OCI-LY3 (cell line): ENCODE measurements around the gene ATP10D.

Experiments used
- H2AFZ ChIP-seq: fragments of 200-600, 300-600 bp; shearing (Covaris generic); 2 replicates; pipeline ENCODE4 v1.6.0; 2014; ENCODE audit warnings: antibody characterized with exemption, low read depth, low read length
- H3K27ac ChIP-seq: fragments of 200-600, 300-600 bp; sonication (generic); 2 replicates; pipeline ENCODE4 v1.5.1; 2014; ENCODE audit warnings: mild to moderate bottlenecking, low read length, moderate library complexity, mixed read lengths
- H3K27me3 ChIP-seq: fragments of 200-600, 300-600 bp; sonication (generic); 2 replicates; pipeline ENCODE4 v1.6.1; 2014; ENCODE audit warnings: low read depth, low read length, mixed read lengths
- H3K36me3 ChIP-seq: fragments of 200-600, 300-600 bp; sonication (generic); replicated peaks from 2 replicates; pipeline ENCODE3; 2014; ENCODE audit warnings: low read depth, low read length, mixed read lengths
- H3K4me1 ChIP-seq: fragments of 300-600, 200-600 bp; sonication (generic); 2 replicates; pipeline ENCODE4 v1.6.1; 2014; ENCODE audit warnings: low read length, mixed read lengths
- H3K4me2 ChIP-seq: fragments of 200-600, 300-600 bp; sonication (generic); 2 replicates; pipeline ENCODE4 v1.6.1; 2014; ENCODE audit warnings: low read length, mixed read lengths
- H3K4me3 ChIP-seq: fragments of 300-600, 200-600 bp; sonication (generic); 2 replicates; pipeline ENCODE4 v1.5.1; 2014; ENCODE audit warnings: antibody characterized with exemption, mild to moderate bottlenecking, low read length, moderate library complexity
- H3K79me2 ChIP-seq: fragments of 300-600, 200-600 bp; shearing (Covaris generic); 2 replicates; pipeline ENCODE4 v1.6.1; 2014; ENCODE audit warnings: mild to moderate bottlenecking, low read length, mixed read lengths
- H3K9ac ChIP-seq: fragments of 300-600, 200-600 bp; shearing (Covaris generic); 2 replicates; pipeline ENCODE4 v1.6.0; 2014; ENCODE audit warnings: mild to moderate bottlenecking, low read length, moderate library complexity
- H3K9me3 ChIP-seq: fragments of 200-600, 300-600 bp; shearing (Covaris generic); 2 replicates; pipeline ENCODE4 v1.6.1; 2014; ENCODE audit warnings: low read length, mixed read lengths; ENCODE audit not compliant: insufficient read depth
- H4K20me1 ChIP-seq: fragments of 200-600, 300-600 bp; sonication (generic); 2 replicates; pipeline ENCODE4 v1.6.1; 2016; ENCODE audit warnings: low read length, mixed read lengths; ENCODE audit not compliant: insufficient read depth
- CTCF ChIP-seq: fragments of 200-600, 300-600 bp; sonication (generic); IDR thresholded peaks from 2 replicates; pipeline ENCODE4 v1.5.1; 2014; ENCODE audit warnings: antibody characterized with exemption, low read length, low read depth
- EZH2phosphoT487 ChIP-seq: fragments of 200-600 bp; shearing (Covaris generic); IDR thresholded peaks from 2 replicates; pipeline ENCODE4 v1.6.1; 2018; ENCODE audit warnings: antibody characterized with exemption, mixed run types, low read depth

The ATP10D gene

GRCh38 chr4:47577779-47578553, 92.9 kb downstream of the ATP10D start:
- Histone ChIP-seq H3K9me3 (no peaks in the 10 kb centered on the region), H4K20me1 (0 out of 2 replicates have a peak, but pooled peaks cover 3% of the 10 kb centered on the region), H3K4me2 (no peak overlapping the region), H3K4me1 (no peaks in the 10 kb centered on the region), H3K36me3 (no peaks in the 10 kb centered on the region), H2AFZ (no peak overlapping the region), H3K9ac (no peak overlapping the region), H3K27ac (no peak overlapping the region), H3K27me3 (no peaks in the 10 kb centered on the region), H3K79me2 (no peaks in the 10 kb centered on the region), H3K4me3 (no peak overlapping the region)
- TF ChIP-seq EZH2phosphoT487 (no peak), CTCF (no peak)

- H3K27me3 ChIP-seq, result no peaks in the 10 kb centered on the region
- H3K9ac ChIP-seq, result no peak overlapping the region
- no peak overlapping the region for H3K27ac ChIP-seq
- H3K79me2 ChIP-seq, result no peaks in the 10 kb centered on the region
- H3K4me1 ChIP-seq, result peaks cover 6% of the 10 kb centered on the region
- H2AFZ ChIP-seq, result no peak overlapping the region
- no peaks in the 10 kb centered on the region for H3K36me3 ChIP-seq
- no peak for TF ChIP-seq EZH2phosphoT487
- no peak for TF ChIP-seq CTCF
- H3K4me2 ChIP-seq, result no peak overlapping the region
- 0 out of 2 replicates have a peak, but pooled peaks cover 3% of the 10 kb centered on the region for H4K20me1 ChIP-seq
- no peaks in the 10 kb centered on the region for H3K9me3 ChIP-seq
- H3K4me3 ChIP-seq, result no peak overlapping the region
Measured at GRCh38 chr4:47579235-47579634, 94.2 kb downstream of the ATP10D start.

- no peak overlapping the region for H3K4me2 ChIP-seq
Measured at GRCh38 chr4:47590325-47590724, 105.2 kb downstream of the ATP10D start.

More at GRCh38 chr4:47590325-47590724, 105.2 kb downstream of the ATP10D start:
- no peaks in the 10 kb centered on the region for H3K36me3 ChIP-seq
- H2AFZ ChIP-seq, result no peak overlapping the region
- H3K27ac ChIP-seq, result no peak overlapping the region
- H3K9ac ChIP-seq, result no peak overlapping the region
- no peaks in the 10 kb centered on the region for H4K20me1 ChIP-seq
- H3K79me2 ChIP-seq, result no peaks in the 10 kb centered on the region
- H3K4me3 ChIP-seq, result no peak overlapping the region
- H3K4me1 ChIP-seq, result no peaks in the 10 kb centered on the region
- H3K9me3 ChIP-seq, result no peaks in the 10 kb centered on the region
- no peaks in the 10 kb centered on the region; the same call in 1 of the 2 replicates for H3K27me3 ChIP-seq
- TF ChIP-seq CTCF (no peak), EZH2phosphoT487 (no peak)
